Mesenchymal stem cell (in vitro differentiated cells and primary cell): ENCODE measurements around the gene UNC50.

Experiments used
- DNase-seq: peaks from one replicate; pipeline ENCODE4 v3.0.0-alpha.2; 2013
- H2AFZ ChIP-seq: one replicate; pipeline ENCODE4 v1.6.1; 2013; ENCODE audit warnings: low read depth, mild to moderate bottlenecking, control low read depth, inconsistent platforms, low read length, moderate library complexity
- H2AK5ac ChIP-seq: 2 replicates; pipeline ENCODE4 v1.6.1; 2013; ENCODE audit warnings: low read length, moderate library complexity, mild to moderate bottlenecking, inconsistent platforms; ENCODE audit not compliant: severe bottlenecking
- H2BK120ac ChIP-seq: one replicate; pipeline ENCODE4 v1.6.1; 2013; ENCODE audit warnings: low read depth, mild to moderate bottlenecking, inconsistent platforms, low read length, moderate library complexity
- H2BK12ac ChIP-seq, 2 experiments: one replicate each; pipeline ENCODE4 v1.6.1; 2013; ENCODE audit warnings: inconsistent platforms in 2 of 2, low read length in 2 of 2, mild to moderate bottlenecking in 2 of 2, moderate library complexity in 2 of 2, control low read depth in 1 of 2
- H2BK15ac ChIP-seq: one replicate; pipeline ENCODE4 v1.6.1; 2013; ENCODE audit warnings: mild to moderate bottlenecking, low read depth, inconsistent platforms; ENCODE audit not compliant: poor library complexity, severe bottlenecking
- H2BK5ac ChIP-seq: 2 replicates; pipeline ENCODE4 v1.6.1; 2013; ENCODE audit warnings: low read depth, mild to moderate bottlenecking, low read length, control low read depth, inconsistent platforms; ENCODE audit not compliant: poor library complexity, severe bottlenecking
- H3K14ac ChIP-seq, 2 experiments: one replicate each; pipeline ENCODE4 v1.6.1; 2013; ENCODE audit warnings: inconsistent platforms in 2 of 2, low read length in 2 of 2, control low read depth in 1 of 2, mild to moderate bottlenecking in 1 of 2, moderate library complexity in 1 of 2
- H3K18ac ChIP-seq, 2 experiments: one replicate each; pipeline ENCODE4 v1.6.1; 2013; ENCODE audit warnings: inconsistent platforms in 2 of 2, low read length in 2 of 2, control low read depth in 1 of 2, low read depth in 1 of 2, mild to moderate bottlenecking in 1 of 2
- H3K23ac ChIP-seq, 2 experiments: one replicate each; pipeline ENCODE4 v1.6.1; 2013; ENCODE audit warnings: inconsistent platforms in 2 of 2, low read length in 2 of 2, mild to moderate bottlenecking in 2 of 2, moderate library complexity in 2 of 2, control low read depth in 1 of 2
- H3K27ac ChIP-seq: 2 replicates; pipeline ENCODE4 v1.5.1; 2013; ENCODE audit warnings: mild to moderate bottlenecking, moderate library complexity, low read length, control low read depth, inconsistent platforms; ENCODE audit not compliant: poor library complexity, severe bottlenecking
- H3K27me3 ChIP-seq, 2 experiments: 2 replicates each; pipeline versions ENCODE4 v1.6.1 to v1.7.0; 2013; ENCODE audit warnings: low read length in 2 of 2, mild to moderate bottlenecking in 2 of 2, moderate library complexity in 2 of 2, control low read depth in 1 of 2, inconsistent platforms in 1 of 2; ENCODE audit not compliant: control insufficient read depth in 1 of 2, insufficient read depth in 1 of 2
- H3K36me3 ChIP-seq, 2 experiments: 2 replicates each; pipeline versions ENCODE4 v1.6.1 to v1.7.0; 2013; ENCODE audit warnings: low read length in 2 of 2, control low read depth in 1 of 2, inconsistent platforms in 1 of 2, low read depth in 1 of 2, mild to moderate bottlenecking in 1 of 2; ENCODE audit not compliant: insufficient read depth in 2 of 2, control insufficient read depth in 1 of 2
- H3K4ac ChIP-seq, 2 experiments: one replicate each; pipeline ENCODE4 v1.6.1; 2013; ENCODE audit warnings: inconsistent platforms in 2 of 2, low read length in 2 of 2, mild to moderate bottlenecking in 2 of 2, moderate library complexity in 2 of 2, control low read depth in 1 of 2, low read depth in 1 of 2
- H3K4me1 ChIP-seq: 2 replicates; pipeline ENCODE4 v1.6.1; 2013; ENCODE audit warnings: low read depth, low read length, control low read depth; ENCODE audit not compliant: control insufficient read depth, insufficient read depth
- H3K4me2 ChIP-seq: 2 replicates; pipeline ENCODE4 v1.6.1; 2013; ENCODE audit warnings: low read length, mild to moderate bottlenecking, inconsistent platforms; ENCODE audit not compliant: poor library complexity, severe bottlenecking
- H3K4me3 ChIP-seq, 2 experiments: 2 replicates each; pipeline versions ENCODE4 v1.5.1 to v1.7.0; 2013; ENCODE audit warnings: low read length in 2 of 2, mild to moderate bottlenecking in 2 of 2, control low read depth in 1 of 2, low read depth in 1 of 2; ENCODE audit not compliant: insufficient read depth in 1 of 2
- H3K79me1 ChIP-seq: replicated peaks from 2 replicates; pipeline ENCODE4 v1.6.1; 2013; ENCODE audit warnings: mild to moderate bottlenecking, control low read depth, low read length, inconsistent platforms; ENCODE audit not compliant: poor library complexity, severe bottlenecking
- H3K9ac ChIP-seq: 2 replicates; pipeline ENCODE4 v1.7.0; 2013; ENCODE audit warnings: mild to moderate bottlenecking, low read length, moderate library complexity
- H3K9me3 ChIP-seq: 2 replicates; pipeline ENCODE4 v1.7.0; 2013; ENCODE audit warnings: mild to moderate bottlenecking, low read length; ENCODE audit not compliant: control insufficient read depth
- H4K8ac ChIP-seq: one replicate; pipeline ENCODE4 v1.6.1; 2013; ENCODE audit warnings: inconsistent platforms, mild to moderate bottlenecking, low read length, moderate library complexity
- H4K91ac ChIP-seq: one replicate; pipeline ENCODE4 v1.6.1; 2013; ENCODE audit warnings: mild to moderate bottlenecking, low read length, inconsistent platforms
- WGBS: methylation state at CpG from one replicate; pipeline ENCODE4 v1.1.7; 2013; ENCODE audit warnings: mixed read lengths; 5-methylcytosine and 5-hydroxymethylcytosine counted together

Gene UNC50

GRCh38 chr2:98604547-98604946 is 3.8 kb upstream of the UNC50 start:
- Histone ChIP-seq H3K27me3 (no peaks in the 10 kb centered on the region), H3K9me3 (no peaks in the 10 kb centered on the region), H2BK15ac (no peak overlapping the region), H4K91ac (no peak overlapping the region), H3K36me3 (peaks cover 13 to 41% of the 10 kb centered on the region in 2 experiments), H3K14ac (no peak overlapping the region), H3K23ac (no peak overlapping the region), H3K79me1 (peaks cover 27% of the 10 kb centered on the region), H3K9ac (peak overlapping the region; percentile 7), H2AFZ (no peak overlapping the region), H3K4me3 (no peak overlapping the region), H3K4me2 (no peak overlapping the region), H3K18ac (no peak overlapping the region), H4K8ac (no peak overlapping the region), H2BK12ac (no peak overlapping the region), H2AK5ac (no peak overlapping the region), H3K4ac (no peak overlapping the region), H2BK5ac (no peak overlapping the region), H3K27ac (no peak overlapping the region), H2BK120ac (no peak overlapping the region), H3K4me1 (peaks cover 11% of the 10 kb centered on the region)
- 98% methylated on average over 2 of the region's 2 CpGs for whole genome bisulfite sequencing
- no peak for DNase-seq

GRCh38 chr2:98605076-98605475 is 3.3 kb upstream of the UNC50 start:
- Histone ChIP-seq H2BK15ac (no peak overlapping the region), H3K9me3 (no peaks in the 10 kb centered on the region), H3K36me3 (peaks cover 8 to 37% of the 10 kb centered on the region in 2 experiments), H2AFZ (no peak overlapping the region), H4K8ac (no peak overlapping the region), H3K4me1 (peaks cover 13% of the 10 kb centered on the region), H2BK5ac (no peak overlapping the region), H2BK120ac (no peak overlapping the region), H3K18ac (no peak overlapping the region), H3K23ac (no peak overlapping the region), H3K27ac (no peak overlapping the region), H3K27me3 (no peaks in the 10 kb centered on the region), H4K91ac (no peak overlapping the region), H2BK12ac (no peak overlapping the region), H3K4me2 (no peak overlapping the region), H3K4me3 (no peak overlapping the region), H3K14ac (no peak overlapping the region), H3K4ac (no peak overlapping the region), H2AK5ac (no peak overlapping the region), H3K9ac (peak overlapping the region; percentile 7), H3K79me1 (peaks cover 25% of the 10 kb centered on the region)
- DNase-seq, result no peak
- WGBS, result 91% methylated on average over 1 of the region's 3 CpGs

- H3K27me3 ChIP-seq, result no peaks in the 10 kb centered on the region
- no peak overlapping the region for H3K4me2 ChIP-seq
- no peak overlapping the region for H3K18ac ChIP-seq
- H3K27ac ChIP-seq, result no peak overlapping the region
- H3K4me3 ChIP-seq, result peak overlapping the region; percentile 20 to 82
- H3K14ac ChIP-seq, result no peak overlapping the region
- DNase-seq, result no peak
- H3K4ac ChIP-seq, result no peak overlapping the region
- 93% methylated on average over 7 of the region's 7 CpGs for WGBS
- H3K4me1 ChIP-seq, result peaks cover 16% of the 10 kb centered on the region
- H2BK5ac ChIP-seq, result no peak overlapping the region
- H2BK120ac ChIP-seq, result no peak overlapping the region
- H3K79me1 ChIP-seq, result peaks cover 29% of the 10 kb centered on the region
- H3K36me3 ChIP-seq, result peaks cover 7 to 39% of the 10 kb centered on the region in 2 experiments
- H2AK5ac ChIP-seq, result no peak overlapping the region
- no peak overlapping the region for H2BK12ac ChIP-seq
- H4K8ac ChIP-seq, result no peak overlapping the region
- H2BK15ac ChIP-seq, result no peak overlapping the region
- no peak overlapping the region for H4K91ac ChIP-seq
- peak overlapping the region; percentile 100 for H3K9ac ChIP-seq
- H2AFZ ChIP-seq, result no peak overlapping the region
- peak overlapping the region in 1 of 2 experiments; percentile 56 for H3K23ac ChIP-seq
- H3K9me3 ChIP-seq, result no peaks in the 10 kb centered on the region
Measured at GRCh38 chr2:98606431-98606830, 2.0 kb upstream of the UNC50 start.

- H2BK5ac ChIP-seq, result no peak overlapping the region
- peaks cover 30% of the 10 kb centered on the region for H3K79me1 ChIP-seq
- no peak overlapping the region for H2AK5ac ChIP-seq
- H3K4ac ChIP-seq, result no peak overlapping the region
- no peak overlapping the region for H3K18ac ChIP-seq
- no peaks in the 10 kb centered on the region for H3K27me3 ChIP-seq
- peak overlapping the region in 1 of 2 experiments; percentile 82 for H3K4me3 ChIP-seq
- H3K36me3 ChIP-seq, result peaks cover 5 to 38% of the 10 kb centered on the region in 2 experiments
- H3K23ac ChIP-seq, result no peak overlapping the region
- peaks cover 16% of the 10 kb centered on the region for H3K4me1 ChIP-seq
- no peak overlapping the region for H3K27ac ChIP-seq
- H3K9me3 ChIP-seq, result no peaks in the 10 kb centered on the region
- no peak overlapping the region for H2AFZ ChIP-seq
- no peak overlapping the region for H2BK12ac ChIP-seq
- no peak overlapping the region for H3K14ac ChIP-seq
- peak overlapping the region; percentile 100 for H3K9ac ChIP-seq
- no peak overlapping the region for H2BK120ac ChIP-seq
- H2BK15ac ChIP-seq, result no peak overlapping the region
- H4K91ac ChIP-seq, result no peak overlapping the region
- H3K4me2 ChIP-seq, result peak overlapping the region; percentile 70
- no peak overlapping the region for H4K8ac ChIP-seq
- DNase-seq, result no peak
- WGBS, result 83% methylated on average over 4 of the region's 6 CpGs
Measured at GRCh38 chr2:98607104-98607503, 1.3 kb upstream of the UNC50 start.
